HFF-Myc (cell line): ENCODE results near the gene DENND1A.

Experiments
- DNase-seq: peaks from one replicate; pipeline ENCODE4 v3.0.0-alpha.2; 2011; ENCODE audit warnings: low read depth; ENCODE audit errors: extremely low read depth
- H3K4me3 ChIP-seq: replicated peaks from 2 replicates; pipeline ENCODE4 v1.5.1; 2011; ENCODE audit warnings: low read depth, mild to moderate bottlenecking, control low read depth, low read length
- CTCF ChIP-seq: IDR thresholded peaks from 2 replicates; pipeline ENCODE4 v1.5.1; 2012; ENCODE audit warnings: mild to moderate bottlenecking, low read depth, low read length, control low read depth; ENCODE audit errors: missing control alignments

Gene DENND1A

GRCh38 chr9:123654218-123654993 lies 275.5 kb downstream of the DENND1A start:
- no peak for TF ChIP-seq CTCF
- no peak overlapping the region for H3K4me3 ChIP-seq
- DNase-seq = no peak

DNA sequence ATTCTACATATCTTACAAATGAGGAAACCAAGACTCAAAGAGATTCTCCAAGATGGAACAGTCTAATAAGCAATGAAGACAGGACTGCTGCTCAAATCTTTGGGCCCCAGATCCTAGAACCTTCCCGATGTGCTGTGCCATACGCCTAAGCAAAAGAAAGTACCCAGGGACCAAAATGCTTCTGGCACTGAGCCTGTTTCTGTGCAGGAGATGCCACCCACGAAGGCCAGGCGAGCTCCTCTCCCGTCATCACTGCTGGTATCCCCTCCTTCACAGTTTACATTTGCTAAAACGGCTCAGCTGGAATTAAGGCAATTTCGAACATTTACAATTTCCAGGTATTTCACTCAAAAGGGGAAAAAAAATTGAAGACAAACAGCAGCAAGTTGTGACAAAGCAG lies 277.5 kb downstream of the DENND1A start:
- DNase-seq = no peak
- no peak overlapping the region for H3K4me3 ChIP-seq
- no peak for TF ChIP-seq CTCF

DNA sequence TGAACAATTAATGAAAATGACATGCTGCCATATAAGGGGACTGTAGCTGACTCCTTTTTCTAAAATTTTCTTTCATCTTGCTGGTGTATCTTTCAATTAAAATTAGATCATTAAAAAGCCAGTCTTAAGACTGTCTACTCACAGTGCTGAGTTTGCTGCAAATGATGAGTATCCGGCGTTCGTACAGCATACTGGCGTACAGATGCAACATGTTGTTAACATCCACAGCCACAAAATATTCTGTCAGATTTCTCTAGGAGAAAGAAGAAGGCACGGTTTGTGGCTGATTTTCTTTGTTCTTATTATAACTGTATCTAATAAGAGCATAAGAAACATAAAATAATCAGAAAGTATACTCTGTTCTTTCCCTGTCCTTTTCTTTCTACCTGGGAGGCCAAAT lies 278.1 kb downstream of the DENND1A start:
- TF ChIP-seq CTCF = no peak
- no peak for DNase-seq
- no peak overlapping the region for H3K4me3 ChIP-seq

DNA sequence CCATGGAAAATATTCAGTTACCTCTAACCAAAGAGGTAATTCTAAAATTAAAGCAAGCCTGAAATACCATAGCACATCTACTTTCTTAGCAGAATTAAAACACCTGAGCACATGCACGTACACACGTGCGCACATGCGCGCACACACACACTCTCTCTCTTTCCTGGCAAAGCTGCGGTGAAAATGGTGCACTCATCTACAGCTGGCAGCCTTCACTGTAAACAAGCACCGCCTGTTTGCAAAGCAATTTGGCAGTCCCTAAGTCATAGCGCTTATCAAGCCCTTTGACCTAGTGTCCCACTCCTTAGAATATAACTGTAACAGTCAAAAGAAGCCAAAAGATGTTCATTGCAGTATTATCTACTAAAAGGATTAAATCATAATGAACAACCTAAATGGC lies 278.7 kb downstream of the DENND1A start:
- DNase-seq = no peak
- H3K4me3 ChIP-seq = no peak overlapping the region
- no peak for TF ChIP-seq CTCF

- H3K4me3 ChIP-seq = no peak overlapping the region
These were observed 280.0 kb downstream of the DENND1A start for GRCh38 chr9:123649909-123650308.

GRCh38 chr9:123647145-123647544 lies 282.8 kb downstream of the DENND1A start:
- H3K4me3 ChIP-seq = no peak overlapping the region
- DNase-seq = no peak
- no peak for TF ChIP-seq CTCF

More at GRCh38 chr9:123649909-123650308, 280.0 kb downstream of the DENND1A start:
- no peak for TF ChIP-seq CTCF
- DNase-seq = no peak

- TF ChIP-seq CTCF = no peak
- DNase-seq = no peak
- no peak overlapping the region for H3K4me3 ChIP-seq
These were observed 284.2 kb downstream of the DENND1A start for GRCh38 chr9:123645762-123646161.
